SK-N-MC (cell line): ENCODE data around the gene SUSD2.

Source experiments
- EZH2 ChIP-seq: fragments of 200-600 bp; sonication (generic); IDR thresholded peaks from one replicate; pipeline ENCODE4 v1.6.1; 2017; ENCODE audit warnings: antibody characterized with exemption
- FOXP2 ChIP-seq: optimal IDR thresholded peaks from 2 replicates; pipeline ENCODE3; 2011; ENCODE audit warnings: mild to moderate bottlenecking, moderate library complexity; ENCODE audit not compliant: insufficient read depth; ENCODE audit errors: extremely low read length, control extremely low read depth
- POLR2AphosphoS5 ChIP-seq: IDR thresholded peaks from 2 replicates; pipeline ENCODE4 v1.6.1; 2012; ENCODE audit warnings: mild to moderate bottlenecking, low read depth, low read length, borderline replicate concordance

DNA sequence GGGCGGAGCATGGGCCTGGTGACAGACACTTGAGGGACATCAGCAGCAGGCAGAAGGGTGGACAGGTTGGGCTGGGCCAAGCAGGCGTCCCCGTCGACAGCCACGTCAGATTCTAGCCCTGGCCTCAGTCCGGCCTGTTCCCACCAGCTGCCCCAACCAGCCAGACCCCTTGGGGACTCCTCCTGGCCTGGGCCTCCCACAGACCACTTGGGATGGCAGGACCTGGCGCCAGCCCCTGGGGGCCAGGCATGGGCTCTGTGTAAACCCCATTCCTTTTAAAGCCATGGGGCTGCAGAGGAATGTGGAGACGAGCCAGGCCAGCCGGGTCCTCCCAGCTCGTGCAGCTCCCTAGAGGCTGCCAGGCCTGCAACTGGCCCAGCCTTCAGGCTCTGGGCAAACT, 4.7 kb upstream of the SUSD2 start:
- no peak for TF ChIP-seq POLR2AphosphoS5
- no peak for TF ChIP-seq EZH2
- no peak for TF ChIP-seq FOXP2
